H1 (cell line): ENCODE results near the gene CLEC1A. TPM values are rescaled to one million over a fixed set of nuclear protein-coding genes. Genes with fewer than 3 reads are reported as not detected.

Source experiments
- CTCF ChIA-PET: fragments of 300-600 bp; sonication (Branson Sonifier 250); formaldehyde crosslinking; loops from one replicate; lab custom pipeline; 2021; ENCODE audit not compliant: partially characterized antibody; lab: Charles Lee
- POLR2A ChIA-PET: fragments of 300-600 bp; sonication (Branson Sonifier 250); formaldehyde crosslinking; loops from one replicate; lab custom pipeline; 2021; ENCODE audit warnings: inconsistent platforms; ENCODE audit not compliant: partially characterized antibody; lab: Charles Lee
- DNase-seq, 2 experiments: peaks; one replicate each; pipeline versions ENCODE4 v3.0.0 to v3.0.0-alpha.2; 2010 to 2022; ENCODE audit warnings: low spot score in 2 of 2, low read depth in 1 of 2, mixed read lengths in 1 of 2
- FAIRE-seq: peaks from 2 replicates; lab custom pipeline; 2011; peaks lifted over from hg19 to GRCh38; lab: Jason Lieb, UNC
- H2AFZ ChIP-seq: 2 replicates; pipeline ENCODE4 v1.8.1; 2012; ENCODE audit warnings: low read length, inconsistent platforms
- H2AK5ac ChIP-seq: 2 replicates; pipeline ENCODE4 v1.6.1; 2013; ENCODE audit warnings: low read depth, low read length
- H2BK120ac ChIP-seq: replicated peaks from 2 replicates; pipeline ENCODE3; 2013; ENCODE audit warnings: low read depth, low read length, inconsistent platforms
- H2BK12ac ChIP-seq: 2 replicates; pipeline ENCODE4 v1.6.1; 2013; ENCODE audit warnings: low read depth, low read length
- H2BK15ac ChIP-seq: 2 replicates; pipeline ENCODE4 v1.6.1; 2013; ENCODE audit warnings: low read length
- H2BK20ac ChIP-seq: 2 replicates; pipeline ENCODE4 v1.6.1; 2013; ENCODE audit warnings: low read length
- H2BK5ac ChIP-seq: 2 replicates; pipeline ENCODE4 v1.6.1; 2013; ENCODE audit warnings: low read depth, low read length
- H3K14ac ChIP-seq: 2 replicates; pipeline ENCODE4 v1.6.1; 2013; ENCODE audit warnings: inconsistent platforms; ENCODE audit not compliant: insufficient read length
- H3K18ac ChIP-seq: 2 replicates; pipeline ENCODE4 v1.6.1; 2013; ENCODE audit warnings: low read length; ENCODE audit errors: extremely low read depth
- H3K23ac ChIP-seq: 2 replicates; pipeline ENCODE4 v1.6.1; 2013; ENCODE audit warnings: inconsistent platforms; ENCODE audit not compliant: insufficient read length
- H3K23me2 ChIP-seq: 2 replicates; pipeline ENCODE4 v1.6.1; 2013; ENCODE audit warnings: low read depth, low read length
- H3K27ac ChIP-seq: 2 replicates; pipeline ENCODE4 v1.6.1; 2011; ENCODE audit warnings: low read depth, low read length, inconsistent platforms
- H3K27me3 ChIP-seq, 4 experiments: replicated peaks in 1 of 4; 1 replicate in 1 of 4; 2 replicates in 3 of 4; pipeline versions ENCODE4 v1.6.1 to v1.8.1; 2011 to 2013; ENCODE audit warnings: low read length in 3 of 4, mild to moderate bottlenecking in 3 of 4, inconsistent platforms in 2 of 4, mixed read lengths in 2 of 4, moderate library complexity in 1 of 4; ENCODE audit not compliant: control insufficient read depth in 3 of 4, insufficient read depth in 3 of 4; ENCODE audit errors: extremely low read depth in 1 of 4
- H3K36me3 ChIP-seq, 4 experiments: 2 replicates each; pipeline versions ENCODE4 v1.6.1 to v1.8.1; 2011 to 2013; ENCODE audit warnings: mild to moderate bottlenecking in 4 of 4, low read length in 3 of 4, moderate library complexity in 2 of 4, control low read depth in 1 of 4, inconsistent platforms in 1 of 4; ENCODE audit not compliant: insufficient read depth in 4 of 4, control insufficient read depth in 2 of 4
- H3K4ac ChIP-seq: replicated peaks from 2 replicates; pipeline ENCODE3; 2013; ENCODE audit warnings: low read length, low read depth, mixed read lengths, inconsistent platforms; ENCODE audit not compliant: insufficient read length
- H3K4me1 ChIP-seq, 4 experiments: replicated peaks in 1 of 4; 1 replicate in 1 of 4; 2 replicates in 3 of 4; pipeline versions ENCODE4 v1.6.1 to v1.8.1; 2011 to 2013; ENCODE audit warnings: low read length in 3 of 4, inconsistent platforms in 2 of 4, mixed read lengths in 1 of 4; ENCODE audit not compliant: insufficient read depth in 4 of 4, control insufficient read depth in 3 of 4
- H3K4me2 ChIP-seq, 2 experiments: 2 replicates each; pipeline versions ENCODE4 v1.6.1 to v1.8.1; 2011 to 2013; ENCODE audit warnings: low read depth in 2 of 2, low read length in 2 of 2, control low read depth in 1 of 2, inconsistent platforms in 1 of 2, mild to moderate bottlenecking in 1 of 2; ENCODE audit not compliant: insufficient read depth in 1 of 2
- H3K4me3 ChIP-seq, 4 experiments: fragments of 200-600, 300-600 bp in 1 of 4; sonication (generic), shearing (Covaris generic), sonication (Bioruptor Twin) in 1 of 4; 2 replicates each; pipeline versions ENCODE4 v1.5.1 to v1.8.1; 2011 to 2016; ENCODE audit warnings: low read length in 4 of 4, low read depth in 3 of 4, control low read depth in 2 of 4, inconsistent platforms in 2 of 4, mild to moderate bottlenecking in 2 of 4, mixed read lengths in 1 of 4, moderate library complexity in 1 of 4; ENCODE audit not compliant: insufficient read depth in 2 of 4; ENCODE audit errors: extremely low read depth in 1 of 4
- H3K56ac ChIP-seq: replicated peaks from 2 replicates; pipeline ENCODE3; 2013; ENCODE audit warnings: low read depth, mild to moderate bottlenecking, mixed read lengths, low read length, inconsistent platforms; ENCODE audit not compliant: insufficient read length
- H3K79me1 ChIP-seq: 2 replicates; pipeline ENCODE4 v1.6.1; 2013; ENCODE audit warnings: low read depth, low read length, control low read depth
- H3K79me2 ChIP-seq, 2 experiments: 2 replicates each; pipeline versions ENCODE4 v1.6.1 to v1.8.1; 2012 to 2013; ENCODE audit warnings: low read length in 2 of 2, mild to moderate bottlenecking in 2 of 2, inconsistent platforms in 1 of 2; ENCODE audit not compliant: insufficient read depth in 2 of 2, control insufficient read depth in 1 of 2
- H3K9ac ChIP-seq, 4 experiments: replicated peaks in 1 of 4; 1 replicate in 1 of 4; 2 replicates in 3 of 4; pipeline versions ENCODE4 v1.6.1 to v1.8.1; 2011 to 2013; ENCODE audit warnings: low read depth in 3 of 4, low read length in 3 of 4, control low read depth in 2 of 4, mild to moderate bottlenecking in 2 of 4, moderate library complexity in 2 of 4, inconsistent platforms in 1 of 4; ENCODE audit errors: extremely low read depth in 1 of 4
- H3K9me3 ChIP-seq, 2 experiments: 2 replicates each; pipeline versions ENCODE4 v1.6.1 to v1.8.1; 2012 to 2013; ENCODE audit warnings: mild to moderate bottlenecking in 2 of 2, moderate library complexity in 2 of 2, control low read depth in 1 of 2, inconsistent platforms in 1 of 2, low read depth in 1 of 2, low read length in 1 of 2, mixed read lengths in 1 of 2; ENCODE audit not compliant: insufficient read depth in 2 of 2
- H4K20me1 ChIP-seq, 2 experiments: replicated peaks in 1 of 2; 2 replicates each; pipeline versions ENCODE3 to v1.8.1; 2011 to 2013; ENCODE audit warnings: inconsistent platforms in 2 of 2, low read length in 2 of 2, mild to moderate bottlenecking in 1 of 2; ENCODE audit not compliant: insufficient read depth in 2 of 2, control insufficient read depth in 1 of 2
- H4K5ac ChIP-seq: 2 replicates; pipeline ENCODE4 v1.6.1; 2013; ENCODE audit warnings: low read length, low read depth, mixed read lengths, inconsistent platforms; ENCODE audit not compliant: insufficient read length
- H4K8ac ChIP-seq: 2 replicates; pipeline ENCODE4 v1.8.0; 2013; ENCODE audit warnings: mild to moderate bottlenecking, moderate library complexity, low read length, inconsistent platforms; ENCODE audit not compliant: insufficient read depth; ENCODE audit errors: extremely low read depth
- H4K91ac ChIP-seq: replicated peaks from 2 replicates; pipeline ENCODE3; 2013; ENCODE audit warnings: low read length, mixed read lengths, inconsistent platforms; ENCODE audit not compliant: insufficient read length
- BACH1 ChIP-seq: IDR thresholded peaks from 2 replicates; pipeline ENCODE4 v1.6.1; 2012; ENCODE audit warnings: low read length, improper control_type of control experiment
- BRCA1 ChIP-seq: IDR thresholded peaks from 2 replicates; pipeline ENCODE4 v1.6.1; 2012; ENCODE audit warnings: low read depth, low read length, improper control_type of control experiment
- FOSL1 ChIP-seq: IDR thresholded peaks from 2 replicates; pipeline ENCODE4 v1.6.1; 2011; ENCODE audit warnings: mild to moderate bottlenecking, low read depth, low read length, moderate library complexity; ENCODE audit not compliant: insufficient read depth
- HDAC2 ChIP-seq, 2 experiments: fragments of 300-600 bp in 1 of 2; sonication (generic) in 1 of 2; IDR thresholded peaks; 2 replicates each; pipeline ENCODE4 v1.6.1; 2011 to 2012; ENCODE audit warnings: low read depth in 2 of 2, low read length in 2 of 2, mild to moderate bottlenecking in 2 of 2, moderate library complexity in 2 of 2, borderline replicate concordance in 1 of 2, inconsistent platforms in 1 of 2
- HDAC6 ChIP-seq: IDR thresholded peaks from one replicate; pipeline ENCODE4 v1.7.1; 2012; ENCODE audit warnings: low read depth, mild to moderate bottlenecking, inconsistent platforms, low read length, moderate library complexity
- PHF8 ChIP-seq: fragments of 200-600 bp; sonication (generic); conservative IDR thresholded peaks from 2 replicates; pipeline ENCODE4 v1.7.1; 2012; ENCODE audit warnings: low read depth, mild to moderate bottlenecking, inconsistent platforms, low read length, moderate library complexity
- RAD21 ChIP-seq, 2 experiments: IDR thresholded peaks in 1 of 2; conservative IDR thresholded peaks in 1 of 2; 2 replicates each; pipeline ENCODE4 v1.6.1; 2011; ENCODE audit warnings: low read depth in 2 of 2, low read length in 2 of 2, improper control_type of control experiment in 1 of 2, inconsistent platforms in 1 of 2, mild to moderate bottlenecking in 1 of 2, moderate library complexity in 1 of 2
- RXRA ChIP-seq: IDR thresholded peaks from 2 replicates; pipeline ENCODE4 v1.6.1; 2011; ENCODE audit warnings: low read depth, mild to moderate bottlenecking, low read length, moderate library complexity; ENCODE audit not compliant: insufficient read depth
- WGBS, 2 experiments: shearing (Covaris generic) in 1 of 2; methylation state at CpG; one replicate each; pipeline versions ENCODE4 v1.1.6 to v1.1.7; 2013 to 2015; ENCODE audit warnings: low lambda C conversion rate in 2 of 2, mixed read lengths in 2 of 2, inconsistent platforms in 1 of 2, low coverage in 1 of 2, missing lambda C conversion rate in 1 of 2; ENCODE audit not compliant: insufficient replicate concordance in 2 of 2, insufficient coverage in 1 of 2, insufficient read length in 1 of 2; ENCODE audit errors: extremely low coverage in 1 of 2, missing lambda C conversion rate in 1 of 2; 5-methylcytosine and 5-hydroxymethylcytosine counted together
- polyA plus RNA-seq, 7 experiments: library from polyadenylated mRNA; depleted of rRNA in 3 of 7; stranded (reverse) in 5 of 7; unstranded in 2 of 7; fragments of >200 nt in 5 of 7; fragments of 200-250 nt in 2 of 7; gene quantifications; 1 replicate in 5 of 7; 2 replicates in 1 of 7; 4 replicates in 1 of 7; pipeline versions ENCODE4 v1.2.1 to v1.2.3, GENCODE V29; 2011 to 2013; ENCODE audit warnings: missing spikeins in 2 of 7, mixed read lengths in 2 of 7
- total RNA-seq: library from RNA; stranded (reverse); fragmentation: NEBNext Ultra II Directional; extraction: Animal tissue kit (Norgen Biotek cat#: 25700); gene quantifications from 2 replicates; pipeline ENCODE4 v1.2.1, GENCODE V29; 2021
- TF ChIP-seq, protein P1 (sequence below): IDR thresholded peaks from 2 replicates; pipeline ENCODE4 v1.6.1; 2012; ENCODE audit warnings: inconsistent platforms
- TF ChIP-seq, protein P2 (sequence below): IDR thresholded peaks from 2 replicates; pipeline ENCODE4 v1.6.1; 2012; ENCODE audit warnings: low read length, inconsistent platforms

The CLEC1A gene
- total and polyA plus RNA-seq, 2 of the 8 experiments (the other 6 are each of a cell fraction or from before 2014, with no cell fraction given), result 0.20 TPM; not detected in 1

DNA sequence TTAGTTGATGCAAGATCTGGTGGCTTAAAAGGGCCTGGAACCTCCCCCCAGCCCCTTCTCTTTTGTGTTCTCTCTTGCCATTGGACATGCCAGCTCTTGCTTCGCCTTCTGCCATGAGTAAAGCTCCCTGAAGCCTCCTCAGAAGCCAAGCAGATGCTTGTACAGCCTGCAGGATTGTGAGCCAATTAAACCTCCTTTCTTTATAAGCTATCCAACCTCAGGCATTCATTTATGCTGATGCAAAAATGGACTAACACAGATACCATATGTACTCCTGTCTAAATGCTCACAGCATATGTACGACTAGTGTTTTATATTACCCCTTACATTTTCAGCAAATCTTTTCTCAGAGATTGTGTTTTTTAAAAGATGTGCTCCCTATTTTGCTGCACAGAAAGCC lies 26.7 kb downstream of the CLEC1A start:
- Histone ChIP-seq H4K5ac (no peak overlapping the region), H3K27me3 (no peaks in the 10 kb centered on the region), H3K4ac (no peak overlapping the region), H3K23me2 (no peaks in the 10 kb centered on the region), H3K9me3 (no peaks in the 10 kb centered on the region), H3K79me2 (no peaks in the 10 kb centered on the region), H3K14ac (no peak overlapping the region), H3K27ac (no peak overlapping the region), H3K79me1 (no peaks in the 10 kb centered on the region), H3K18ac (no peak overlapping the region), H2BK15ac (no peak overlapping the region), H3K36me3 (no peaks in the 10 kb centered on the region), H3K4me1 (no peaks in the 10 kb centered on the region), H4K8ac (no peak overlapping the region; the same call in 1 of the 2 replicates), H2BK120ac (no peak overlapping the region), H3K9ac (no peak overlapping the region), H3K56ac (no peak overlapping the region), H4K20me1 (no peaks in the 10 kb centered on the region), H3K4me2 (no peak overlapping the region), H2AFZ (no peak overlapping the region), H2AK5ac (no peak overlapping the region), H3K23ac (no peak overlapping the region), H3K4me3 (no peak overlapping the region), H2BK5ac (no peak overlapping the region), H2BK12ac (no peak overlapping the region), H4K91ac (no peak overlapping the region), H2BK20ac (no peak overlapping the region)
- 87% methylated on average over 2 of the region's 2 CpGs; no CpG with 5 or more reads in 1 of the 2 experiments for WGBS, 2 experiments
- ChIA-PET POLR2A (no interaction called here), CTCF (no interaction called here)
- FAIRE-seq (no peak), DNase-seq (no peak)
- TF ChIP-seq HDAC2 (IDR thresholded peaks at IDR 0.05; ENCODE audit: borderline replicate concordance in 1 of 2, low read depth in 2 of 2, low read length in 2 of 2) (no peak), RAD21 (IDR thresholded peaks at IDR 0.05 in 1 of 2, conservative IDR thresholded peaks at IDR 0.05 in 1 of 2; ENCODE audit: low read depth in 2 of 2, low read length in 2 of 2) (no peak), RXRA (no peak), BACH1 (no peak), PHF8 (no peak), HDAC6 (no peak), BRCA1 (no peak), FOSL1 (no peak)
- TF ChIP-seq, protein P1, sequence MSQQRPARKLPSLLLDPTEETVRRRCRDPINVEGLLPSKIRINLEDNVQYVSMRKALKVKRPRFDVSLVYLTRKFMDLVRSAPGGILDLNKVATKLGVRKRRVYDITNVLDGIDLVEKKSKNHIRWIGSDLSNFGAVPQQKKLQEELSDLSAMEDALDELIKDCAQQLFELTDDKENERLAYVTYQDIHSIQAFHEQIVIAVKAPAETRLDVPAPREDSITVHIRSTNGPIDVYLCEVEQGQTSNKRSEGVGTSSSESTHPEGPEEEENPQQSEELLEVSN, result no peak
- TF ChIP-seq, protein P2, sequence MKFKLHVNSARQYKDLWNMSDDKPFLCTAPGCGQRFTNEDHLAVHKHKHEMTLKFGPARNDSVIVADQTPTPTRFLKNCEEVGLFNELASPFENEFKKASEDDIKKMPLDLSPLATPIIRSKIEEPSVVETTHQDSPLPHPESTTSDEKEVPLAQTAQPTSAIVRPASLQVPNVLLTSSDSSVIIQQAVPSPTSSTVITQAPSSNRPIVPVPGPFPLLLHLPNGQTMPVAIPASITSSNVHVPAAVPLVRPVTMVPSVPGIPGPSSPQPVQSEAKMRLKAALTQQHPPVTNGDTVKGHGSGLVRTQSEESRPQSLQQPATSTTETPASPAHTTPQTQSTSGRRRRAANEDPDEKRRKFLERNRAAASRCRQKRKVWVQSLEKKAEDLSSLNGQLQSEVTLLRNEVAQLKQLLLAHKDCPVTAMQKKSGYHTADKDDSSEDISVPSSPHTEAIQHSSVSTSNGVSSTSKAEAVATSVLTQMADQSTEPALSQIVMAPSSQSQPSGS, result no peak
